NCI-H510A treated with DMSO at 0.1 percent for 48 hours (cell line): ENCODE data around the gene MED13L.

Experiments
- DNase-seq: peaks from one replicate; lab custom pipeline; 2025; lab: John Stamatoyannopoulos, UW

Gene MED13L

DNA sequence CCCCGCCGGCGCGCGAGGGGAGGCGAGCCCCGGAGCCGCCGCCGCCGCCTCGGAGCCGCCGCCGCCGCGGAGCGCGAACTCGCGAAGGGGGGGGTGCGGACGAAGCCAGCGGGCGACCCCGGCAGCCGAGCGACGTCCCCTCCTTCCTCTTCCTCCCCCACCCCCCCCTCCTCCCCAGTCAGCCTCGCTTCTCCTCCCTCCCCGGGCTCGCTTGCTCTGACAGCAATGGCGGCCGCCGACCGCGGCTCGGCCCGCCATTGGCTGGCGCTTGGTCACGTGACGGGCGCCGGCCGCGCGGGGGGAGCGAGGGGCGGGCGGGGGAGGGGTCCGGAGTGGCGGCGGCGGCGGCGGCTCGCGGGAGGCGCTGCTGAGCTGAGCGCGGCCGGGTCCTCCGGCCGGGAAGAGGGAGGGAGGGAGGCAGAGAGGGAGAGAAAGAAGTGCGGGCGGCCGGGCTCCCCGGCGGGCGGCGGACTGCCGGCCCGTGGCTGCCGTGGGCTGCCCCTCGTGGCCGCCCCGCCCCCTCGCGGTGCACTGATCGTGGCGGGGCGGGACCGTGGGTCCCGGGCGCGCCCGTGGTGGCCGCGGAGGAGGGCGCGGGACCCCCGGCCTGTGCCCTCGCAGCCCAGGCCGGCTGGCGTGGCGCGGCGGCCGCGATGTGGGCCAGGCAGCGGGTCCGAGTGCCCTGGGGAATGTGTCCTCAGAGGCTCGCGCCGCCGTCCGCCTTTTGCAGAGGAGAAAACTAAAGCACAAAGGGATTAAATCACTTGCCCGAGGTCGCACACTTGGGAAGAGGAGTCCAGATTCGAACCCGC, at the start of gene MED13L:
Gene MED13L (minus strand): TSS at position 227 of the 812 bp plus-strand sequence. CDS start 562 bp downstream, outside the sequence.
- DNase-seq, result peak; percentile 85

GRCh38 chr12:116325336-116325664, 47.8 kb upstream of the MED13L start:
- no peak for DNase-seq

DNA sequence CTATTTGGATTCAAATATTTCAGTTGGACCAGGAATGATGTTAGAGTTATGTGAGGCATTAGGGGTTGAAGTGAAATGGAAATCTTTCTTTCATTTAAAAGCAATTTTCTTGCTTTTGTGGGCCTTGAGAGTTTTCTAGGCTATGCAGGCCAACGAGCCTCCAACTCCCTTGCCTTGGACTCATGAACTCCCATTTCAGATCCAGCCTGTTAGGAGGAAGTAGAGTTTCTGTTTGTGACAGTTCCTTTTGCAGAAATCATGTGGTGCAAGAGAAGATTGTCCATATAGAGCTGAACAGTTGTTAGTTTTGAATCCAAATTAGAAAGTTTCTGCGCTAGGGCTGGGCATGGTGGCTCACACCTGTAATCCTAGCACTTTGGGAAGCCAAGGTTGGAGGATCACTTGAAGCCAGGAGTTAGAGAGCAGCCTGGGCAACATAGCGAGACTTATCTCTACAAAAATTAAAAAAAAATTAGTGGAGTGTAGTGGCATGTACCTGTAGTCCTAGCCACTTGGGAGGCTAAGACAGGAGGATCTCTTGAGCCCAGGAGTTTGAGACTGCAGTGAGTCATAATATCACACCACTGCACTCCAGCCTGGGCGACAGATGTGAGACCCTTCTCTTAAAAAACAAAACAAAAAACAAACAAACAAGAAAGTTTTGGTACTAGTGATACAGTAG, 47.3 kb upstream of the MED13L start:
- DNase-seq, result no peak

DNA sequence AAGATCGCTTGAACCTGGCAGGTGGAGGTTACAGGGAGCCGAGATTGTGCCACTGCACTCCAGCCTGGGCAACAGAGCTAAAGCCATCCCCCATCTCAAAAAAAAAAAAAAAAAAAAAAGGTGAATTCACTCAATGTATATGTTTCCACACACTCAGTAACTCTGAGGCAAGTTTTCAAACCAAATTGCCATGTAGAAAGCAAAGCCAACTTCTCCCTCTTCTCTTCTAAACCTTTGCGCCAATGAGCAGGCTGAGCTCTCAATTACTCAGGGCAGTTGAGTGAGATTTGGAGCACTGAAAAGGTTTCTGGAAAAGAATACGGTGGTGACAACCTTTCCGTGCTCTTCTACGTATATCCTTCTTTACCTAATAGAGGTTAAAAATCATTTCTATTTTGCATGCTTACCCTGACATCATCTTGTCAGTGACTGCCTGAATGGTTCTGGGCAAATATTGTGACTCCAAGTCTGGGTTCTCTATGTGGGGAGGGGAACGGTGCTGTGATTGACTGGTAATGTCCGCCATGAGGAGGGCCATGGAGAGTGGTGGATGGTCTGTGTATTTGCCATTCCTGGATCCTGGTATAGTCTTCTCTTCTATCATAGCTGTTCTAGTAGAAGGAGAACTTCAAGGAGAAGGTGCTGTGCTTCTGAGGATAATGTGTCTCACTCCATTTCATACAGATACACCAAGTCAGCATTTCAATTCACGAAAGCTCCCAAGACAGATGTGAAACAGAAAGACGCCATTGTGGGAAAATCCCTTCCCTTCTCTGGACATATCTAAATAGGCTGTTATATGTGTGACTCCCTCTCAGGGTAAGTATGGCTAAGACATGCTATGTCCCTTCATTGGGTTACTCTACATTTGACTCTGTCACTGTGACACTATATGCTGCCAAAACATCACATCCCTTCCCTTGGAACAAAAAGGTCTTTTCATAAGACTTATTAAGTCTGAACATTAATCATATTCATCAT, 46.2 kb upstream of the MED13L start:
- DNase-seq, result no peak

GRCh38 chr12:116321913-116322312, 44.4 kb upstream of the MED13L start:
- no peak for DNase-seq

GRCh38 chr12:116320791-116321217, 43.3 kb upstream of the MED13L start:
- no peak for DNase-seq

- DNase-seq, result no peak
Measured at GRCh38 chr12:116319898-116320621, 42.6 kb upstream of the MED13L start.

GRCh38 chr12:116319233-116319897, 41.9 kb upstream of the MED13L start:
- DNase-seq, result peak; percentile 16

GRCh38 chr12:116318576-116319232, 41.2 kb upstream of the MED13L start:
- peak; percentile 46 for DNase-seq

DNA sequence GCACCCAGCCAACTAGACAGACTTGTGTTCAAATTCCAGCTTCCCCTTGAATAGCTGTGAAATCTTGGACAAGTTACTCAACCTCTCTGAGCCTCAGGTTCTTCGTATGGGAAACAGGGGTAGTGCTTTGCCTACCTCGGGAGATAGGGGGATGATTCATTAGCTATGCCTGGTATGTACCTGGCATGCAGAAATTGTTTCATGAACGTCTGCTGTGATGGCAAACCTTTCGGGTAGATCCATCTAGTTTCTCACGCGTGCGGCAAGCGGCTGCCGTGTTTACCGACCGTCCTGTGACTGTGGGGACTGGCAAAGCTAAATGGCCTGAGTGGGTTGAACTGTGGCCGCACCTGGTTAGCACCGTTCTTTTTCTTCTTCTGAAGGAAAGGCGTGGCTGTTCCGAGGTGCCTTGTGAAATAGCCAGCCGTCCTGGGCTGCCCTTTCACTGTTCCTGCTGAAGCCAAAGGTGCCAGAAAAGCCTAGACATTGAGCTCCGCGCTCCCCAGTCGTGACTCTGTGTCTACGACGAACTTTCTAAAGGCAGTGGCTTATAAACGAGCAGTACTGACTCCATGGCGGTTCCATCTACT, 40.6 kb upstream of the MED13L start:
- DNase-seq, result no peak

GRCh38 chr12:116317139-116317538, 39.6 kb upstream of the MED13L start:
- DNase-seq, result no peak

GRCh38 chr12:116314477-116314876, 37.0 kb upstream of the MED13L start:
- DNase-seq, result no peak

- DNase-seq, result no peak
Measured at GRCh38 chr12:116313194-116313927, 35.9 kb upstream of the MED13L start.

- no peak for DNase-seq
Measured at GRCh38 chr12:116310082-116310481, 32.6 kb upstream of the MED13L start.

- no peak for DNase-seq
Measured at GRCh38 chr12:116309343-116309742, 31.9 kb upstream of the MED13L start.

DNA sequence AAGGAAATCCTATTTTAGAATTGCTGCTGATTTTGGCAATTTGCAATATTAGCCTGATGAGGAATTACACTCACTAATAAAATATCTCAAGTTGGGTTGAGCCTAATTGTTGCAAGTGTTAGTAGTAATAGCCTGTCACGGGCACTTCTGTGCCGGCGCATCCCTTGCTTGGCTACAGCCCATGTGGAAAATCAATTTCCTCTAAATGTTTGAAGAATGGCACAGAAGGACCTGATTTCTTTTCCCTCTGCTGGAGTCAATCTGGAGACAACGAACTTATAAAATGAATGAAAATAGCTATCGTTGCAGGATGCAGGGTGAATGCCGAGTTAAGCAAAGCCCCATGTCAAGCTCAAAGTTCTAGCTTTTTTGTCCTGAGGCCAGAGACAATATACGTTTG, 31.2 kb upstream of the MED13L start:
- DNase-seq, result no peak

DNA sequence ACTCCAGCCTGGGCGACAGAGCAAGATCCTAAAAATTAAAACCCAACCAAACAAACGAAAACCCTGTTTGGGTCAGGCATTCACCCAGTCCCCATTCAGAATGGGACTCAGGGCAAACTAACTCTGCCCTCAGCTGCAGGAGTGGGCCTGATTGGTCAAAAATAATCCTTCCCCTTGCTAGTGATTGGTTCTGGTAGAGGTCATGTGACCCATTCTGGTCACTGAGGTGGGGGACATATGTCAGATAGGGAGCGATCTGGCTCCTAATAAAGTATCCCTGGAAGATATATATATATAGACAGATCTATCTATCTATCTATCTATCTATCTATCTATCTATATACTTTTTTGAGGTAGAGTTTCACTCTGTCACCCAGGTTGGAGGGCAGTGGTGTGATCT, 29.5 kb upstream of the MED13L start:
- DNase-seq, result no peak

DNA sequence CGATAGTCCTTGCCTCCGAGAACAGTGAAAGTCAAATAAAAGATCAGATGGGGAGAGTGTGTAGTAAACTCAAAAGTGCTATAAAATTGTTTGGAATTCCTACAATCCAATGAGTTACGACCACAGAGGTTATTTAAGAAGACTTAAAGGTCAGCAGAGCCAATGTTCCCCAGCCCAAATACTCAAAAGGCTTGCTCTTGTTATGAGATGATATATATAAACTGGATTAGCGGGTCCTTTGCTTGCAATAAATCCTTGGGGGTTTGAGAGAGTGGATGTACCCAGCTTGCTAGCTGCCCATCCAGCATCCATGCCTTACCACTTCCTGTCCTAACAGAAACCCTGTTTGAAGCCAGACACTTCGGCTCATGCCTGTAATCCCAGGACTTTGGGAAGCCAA, 29.0 kb upstream of the MED13L start:
- DNase-seq, result no peak

- no peak for DNase-seq
Measured at GRCh38 chr12:116304621-116305020, 27.1 kb upstream of the MED13L start.
